ENCODE measurements around the gene LAMB1.

LAMB1 gene

DNA sequence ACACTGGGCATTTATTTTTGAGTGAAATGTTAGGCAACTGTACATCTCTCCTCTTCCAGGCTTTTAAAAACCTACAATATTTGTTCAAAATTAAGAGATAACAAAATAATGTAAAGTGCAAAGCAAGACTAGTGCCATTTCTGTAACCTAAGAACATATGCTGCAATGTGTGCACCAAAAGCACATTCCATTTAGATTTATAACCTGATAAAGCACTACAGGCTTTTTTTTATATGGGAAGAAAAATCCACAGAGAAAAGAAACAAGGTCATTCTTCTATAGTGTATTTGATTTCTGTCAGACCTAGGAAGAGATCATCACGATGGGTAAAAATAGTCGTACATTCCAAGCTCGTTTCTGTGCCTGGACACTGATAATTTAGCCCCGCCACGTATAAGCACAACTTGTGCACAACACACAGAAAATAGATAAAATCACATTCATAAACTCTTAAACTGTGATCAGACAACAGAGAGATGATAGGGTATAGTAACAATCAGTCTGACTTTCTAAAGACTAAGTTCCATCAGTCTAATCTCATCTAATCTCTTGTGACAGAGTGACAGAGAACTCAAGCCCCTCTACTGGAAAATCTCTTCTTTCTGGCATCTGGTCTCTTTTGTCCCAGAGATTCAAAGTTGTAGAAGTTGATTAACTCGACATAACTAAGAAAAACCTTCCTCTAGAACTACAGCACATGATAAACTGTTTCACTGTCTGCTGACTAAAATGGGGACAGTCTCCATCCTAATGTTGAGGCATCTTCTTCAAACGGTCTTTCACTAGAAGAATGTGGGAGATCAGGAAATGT is 6.7 kb downstream of the LAMB1 start:
- no peak for DNase-seq

DNA sequence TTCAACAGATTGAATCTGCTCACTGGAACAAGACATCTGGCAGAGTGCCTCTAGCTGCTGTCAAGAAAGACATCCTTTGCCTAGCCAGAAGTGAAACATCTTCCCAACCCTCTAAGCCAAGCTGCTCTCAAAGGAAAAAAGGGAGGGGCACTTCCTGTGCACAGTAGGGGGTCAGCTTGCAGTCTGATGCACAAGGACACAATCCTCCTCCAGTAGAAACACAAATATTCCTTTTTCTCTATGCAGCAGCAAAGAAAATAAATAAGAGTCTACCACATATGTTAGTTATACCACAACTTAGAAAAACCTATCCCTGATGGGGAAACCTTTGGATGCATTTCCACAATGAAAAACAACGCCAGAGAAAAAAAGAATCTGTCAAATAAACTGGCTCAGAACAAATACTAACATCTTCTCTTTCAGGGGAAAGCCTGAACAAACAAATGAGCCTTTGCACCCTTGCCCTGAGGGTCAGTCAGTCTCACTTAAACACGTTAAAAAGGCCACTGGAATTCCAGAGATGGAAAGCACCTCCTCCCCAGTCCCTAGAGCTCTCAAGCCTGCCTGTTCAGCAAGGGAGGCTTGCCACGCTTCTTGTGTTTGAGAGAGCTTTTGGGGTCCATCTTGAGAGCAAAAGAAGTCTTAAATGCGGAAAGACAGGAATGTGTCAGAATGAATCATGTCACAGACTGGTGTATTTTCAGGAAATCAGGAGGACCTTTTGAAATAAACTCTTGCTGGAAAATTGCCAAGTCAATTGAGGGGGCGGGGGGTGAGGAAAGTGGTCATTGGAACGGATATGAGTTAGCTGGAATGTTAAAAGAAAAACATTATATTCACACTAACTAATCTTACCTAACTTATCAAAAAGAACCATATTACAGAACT is 7.5 kb downstream of the LAMB1 start:
- DNase-seq, result no peak

DNA sequence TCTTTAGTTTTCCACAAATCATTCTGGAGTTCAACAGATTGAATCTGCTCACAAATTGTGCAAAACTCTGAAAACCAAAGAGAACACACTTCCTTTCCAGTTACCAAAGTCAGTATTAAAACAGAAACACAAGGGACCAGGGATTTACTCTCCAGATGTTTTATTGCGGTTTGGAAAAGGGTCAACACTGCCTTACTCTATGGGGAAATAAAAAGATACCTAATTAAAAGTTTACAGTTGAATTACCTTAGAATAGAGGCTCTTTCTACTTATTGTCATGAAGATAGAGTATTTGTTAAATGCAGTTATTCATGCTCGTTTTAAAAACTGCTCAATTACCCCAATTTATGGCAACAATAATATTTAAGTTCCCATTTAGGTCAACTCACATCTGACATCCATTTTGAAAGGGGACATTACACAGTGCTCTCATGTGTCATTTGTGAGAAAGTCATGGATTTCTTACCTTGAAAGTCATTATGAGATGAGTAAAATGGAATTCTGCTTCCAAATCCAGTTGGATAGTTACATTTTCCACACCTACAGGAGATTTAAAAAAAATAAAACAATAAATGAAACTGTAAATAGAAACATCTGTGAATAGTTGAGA is 8.4 kb downstream of the LAMB1 start:
- no peak for DNase-seq

DNA sequence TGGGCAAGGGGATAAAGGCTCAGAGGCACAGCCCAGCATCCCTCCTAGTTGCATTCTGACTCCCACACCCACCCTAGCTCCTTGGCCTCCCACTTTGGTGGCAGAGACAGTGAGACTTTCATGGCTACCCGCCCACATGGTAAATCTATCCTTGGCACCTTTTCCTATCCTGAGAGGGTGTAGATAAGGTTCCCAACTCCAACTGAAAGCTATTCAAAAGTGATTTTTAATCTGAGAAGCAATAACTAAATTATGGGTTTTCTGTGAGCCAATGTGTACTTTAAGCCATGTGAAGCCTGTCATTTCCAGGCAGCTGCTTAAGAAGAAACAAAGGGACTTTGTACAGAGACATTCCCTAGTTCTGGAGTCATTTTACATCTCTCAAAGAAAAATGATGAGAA is 9.1 kb downstream of the LAMB1 start:
- DNase-seq, result no peak

DNA sequence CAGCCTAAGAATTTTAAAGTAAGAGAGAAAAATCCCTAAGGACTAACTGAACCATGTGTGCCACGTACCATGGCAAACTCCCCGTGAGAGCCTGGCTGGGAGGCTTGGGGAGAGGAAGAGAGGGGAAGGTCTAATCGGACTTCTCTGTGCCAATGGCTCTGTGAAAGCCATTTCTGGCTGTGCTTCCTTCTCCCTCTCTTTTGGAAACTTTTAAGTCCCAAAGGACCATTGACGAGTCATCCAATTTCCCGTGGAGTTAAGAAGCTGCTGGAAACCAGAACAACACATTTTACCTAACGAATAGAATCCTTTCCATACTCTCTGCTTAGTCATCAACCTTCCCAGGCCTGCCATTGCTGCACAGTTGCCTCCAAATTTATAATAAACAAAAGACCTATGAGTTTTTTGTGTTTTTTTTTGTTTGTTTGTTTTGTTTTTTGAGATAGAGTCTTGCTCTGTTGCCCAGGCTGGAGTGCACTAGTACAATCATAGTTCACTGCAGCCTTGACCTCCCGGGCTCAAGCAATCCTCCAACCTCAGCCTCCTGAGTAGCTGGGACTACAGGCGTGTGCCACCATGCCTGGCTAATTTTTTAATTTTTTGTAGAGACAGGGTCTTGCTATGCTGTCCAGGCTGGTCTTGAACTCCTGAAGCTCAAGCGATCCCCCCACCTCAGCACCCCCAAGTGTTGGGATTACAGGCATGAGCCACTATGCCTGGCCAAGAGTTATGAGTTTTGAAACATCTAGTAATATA is 13.2 kb downstream of the LAMB1 start:
- DNase-seq, result no peak

DNA sequence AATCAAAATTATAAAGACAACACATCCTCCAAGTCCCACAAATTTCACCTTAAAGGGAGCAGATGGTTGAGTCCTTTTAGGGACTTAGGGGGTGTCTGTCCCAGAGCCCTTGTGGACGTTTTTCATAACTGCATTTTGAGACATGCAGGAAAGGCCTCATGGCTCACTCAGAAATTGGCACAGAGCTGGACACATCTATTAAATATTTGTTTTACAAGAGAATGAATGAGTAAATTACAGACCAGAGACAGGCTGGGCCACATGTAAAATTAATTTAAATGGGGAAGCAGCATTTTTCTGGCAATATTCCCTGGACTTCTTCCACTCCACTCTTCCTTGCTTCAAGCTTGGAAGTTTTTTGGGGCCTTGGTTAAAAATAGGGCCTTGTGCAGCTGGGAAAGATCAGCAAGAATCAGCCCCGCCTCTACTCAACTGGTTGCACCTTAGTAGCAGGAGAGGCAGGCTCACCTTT is 20.0 kb downstream of the LAMB1 start:
- DNase-seq, result no peak

DNA sequence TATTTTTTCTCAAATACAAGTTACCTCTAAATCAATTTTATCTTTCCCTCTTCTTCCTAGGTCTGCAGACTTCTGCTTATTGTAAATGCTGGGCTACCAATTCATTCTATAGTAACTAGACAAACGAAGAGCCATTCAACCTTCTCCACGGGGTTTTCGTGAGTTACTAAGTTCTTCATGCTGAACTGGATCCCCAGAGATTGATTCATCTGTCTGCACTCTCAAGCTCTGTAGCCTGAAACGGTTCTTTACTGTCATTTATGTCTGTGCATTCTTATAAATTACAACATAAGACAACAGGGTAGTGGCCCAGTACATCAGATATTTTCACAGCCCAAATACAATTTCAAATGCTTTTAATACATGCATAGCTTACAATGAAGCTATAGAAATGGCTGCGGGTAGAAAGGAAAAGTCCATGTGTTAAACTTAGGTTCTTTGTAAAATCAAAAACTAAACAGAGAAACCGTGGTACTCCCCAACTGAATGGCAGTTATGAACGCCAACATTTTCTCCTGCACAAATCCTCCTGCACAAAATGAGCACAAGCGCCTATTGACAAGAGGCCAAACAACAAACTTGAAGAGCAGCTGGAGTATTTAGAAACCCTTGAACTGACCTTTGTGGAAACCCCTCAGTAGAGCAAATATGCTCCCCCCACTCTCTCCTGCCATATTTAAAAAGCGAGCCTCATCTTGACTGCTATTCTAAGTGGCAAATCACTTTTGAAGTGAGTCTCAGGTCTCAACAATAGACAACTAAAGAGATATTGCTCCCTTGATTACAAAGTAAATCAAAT is 20.7 kb downstream of the LAMB1 start:
- no peak for DNase-seq

DNA sequence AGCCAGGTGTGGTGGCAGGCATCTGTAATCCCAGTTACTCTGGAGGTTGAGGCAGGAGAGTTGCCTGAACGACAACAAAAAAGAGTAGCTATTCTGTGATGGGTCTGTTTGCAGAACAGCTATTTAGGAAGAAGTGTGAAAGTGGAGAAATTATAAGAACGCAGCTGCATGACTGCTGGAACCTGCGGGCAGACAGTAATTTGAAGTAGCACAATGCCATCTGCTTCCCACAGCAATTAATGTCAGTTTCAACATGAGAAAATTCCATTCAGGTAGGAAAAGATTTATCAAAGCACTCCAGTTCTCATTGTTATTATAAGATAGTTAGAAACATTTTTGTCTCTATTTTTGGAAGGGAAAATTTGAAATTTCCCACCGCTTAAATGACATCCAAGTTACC is 21.5 kb downstream of the LAMB1 start:
- DNase-seq, result no peak

DNA sequence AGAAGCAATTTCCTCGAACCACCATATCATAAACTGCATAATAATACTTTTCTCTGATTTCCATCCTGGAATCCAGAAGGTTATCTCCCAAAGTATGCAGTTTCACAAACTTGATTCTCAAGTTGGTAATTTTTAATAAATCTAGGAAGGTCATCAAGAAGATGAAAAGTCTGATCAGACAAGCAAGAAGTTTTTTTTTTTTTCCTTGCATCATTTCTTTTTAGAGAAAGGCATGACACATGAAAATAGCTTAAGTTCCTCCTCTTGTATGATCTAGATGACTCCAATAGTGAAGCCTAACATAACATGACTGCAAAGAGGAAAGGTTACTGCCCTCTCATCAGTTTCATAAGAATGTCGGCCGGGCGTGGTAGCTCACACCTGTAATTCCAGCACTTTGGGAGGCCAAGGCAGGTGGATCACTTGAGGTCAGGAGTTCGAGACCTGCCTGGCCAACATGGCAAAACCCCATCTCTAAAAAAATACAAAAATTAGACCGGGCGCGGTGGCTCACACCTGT is 22.2 kb downstream of the LAMB1 start:
- DNase-seq, result no peak

DNA sequence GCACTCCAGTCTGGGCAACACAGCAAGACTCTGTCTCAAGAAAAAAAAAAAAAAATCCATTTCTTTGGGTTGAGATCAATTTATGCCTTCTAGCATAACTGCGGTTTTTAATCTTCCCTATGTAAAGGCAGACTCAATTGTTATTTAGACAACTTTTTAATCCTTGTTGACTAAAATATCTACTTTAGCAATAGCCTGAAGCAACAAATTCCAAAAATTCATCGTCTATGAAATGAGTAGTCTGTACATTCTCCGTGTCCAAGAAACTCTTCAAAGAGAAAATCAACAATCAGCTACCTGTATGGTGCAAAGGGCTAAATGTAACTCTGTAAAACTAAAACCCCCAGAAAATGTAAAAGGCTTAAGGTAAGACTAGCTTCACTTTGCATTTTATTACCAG is 22.8 kb downstream of the LAMB1 start:
- DNase-seq, result no peak

DNA sequence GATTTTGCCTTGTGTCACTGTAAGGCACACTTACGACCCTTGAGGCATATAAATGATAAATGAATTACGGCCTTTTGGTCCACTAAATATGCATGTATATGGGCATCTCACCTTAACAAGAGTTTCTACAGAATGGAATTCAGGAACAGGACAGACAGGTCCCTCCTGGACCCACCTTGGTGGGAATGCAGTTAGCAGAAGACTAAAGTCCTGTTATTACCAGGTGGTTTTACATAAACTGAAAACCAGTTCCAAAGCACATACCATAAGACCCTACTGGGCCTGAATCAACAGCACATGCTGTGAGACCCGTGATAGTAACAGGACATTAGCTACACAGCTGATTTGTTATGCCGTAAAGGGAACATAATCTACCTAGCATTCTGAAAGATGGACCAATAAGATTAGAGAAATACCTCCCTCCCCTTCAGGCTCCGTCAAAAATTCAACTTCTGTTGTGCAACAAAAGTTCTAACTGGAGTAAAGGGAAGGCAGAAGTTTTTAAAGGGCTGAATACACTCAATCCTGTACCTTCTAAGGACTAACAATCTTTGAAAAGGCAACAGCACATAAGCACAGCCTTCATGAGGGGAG is 24.0 kb downstream of the LAMB1 start:
- DNase-seq, result no peak

DNA sequence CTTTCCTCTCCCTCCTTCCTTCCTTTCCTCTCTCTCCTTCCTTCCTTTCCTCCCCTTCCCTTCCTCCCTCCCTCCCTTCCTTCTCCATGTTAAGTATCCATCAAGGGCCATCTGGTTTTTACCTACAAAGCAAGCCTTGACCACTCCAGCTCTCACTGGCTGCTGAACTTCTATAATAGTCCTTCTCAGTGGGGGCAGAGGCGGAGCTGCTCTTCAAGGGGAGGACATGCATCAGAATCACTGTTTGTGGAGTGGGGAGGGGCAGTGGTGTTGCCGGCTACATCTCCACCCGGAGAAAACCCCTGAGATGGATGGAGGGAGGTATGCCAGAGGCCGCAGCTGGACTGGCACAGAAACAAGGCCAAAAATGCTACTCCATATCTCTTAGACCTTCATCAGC is 25.9 kb downstream of the LAMB1 start:
- no peak for DNase-seq

DNA sequence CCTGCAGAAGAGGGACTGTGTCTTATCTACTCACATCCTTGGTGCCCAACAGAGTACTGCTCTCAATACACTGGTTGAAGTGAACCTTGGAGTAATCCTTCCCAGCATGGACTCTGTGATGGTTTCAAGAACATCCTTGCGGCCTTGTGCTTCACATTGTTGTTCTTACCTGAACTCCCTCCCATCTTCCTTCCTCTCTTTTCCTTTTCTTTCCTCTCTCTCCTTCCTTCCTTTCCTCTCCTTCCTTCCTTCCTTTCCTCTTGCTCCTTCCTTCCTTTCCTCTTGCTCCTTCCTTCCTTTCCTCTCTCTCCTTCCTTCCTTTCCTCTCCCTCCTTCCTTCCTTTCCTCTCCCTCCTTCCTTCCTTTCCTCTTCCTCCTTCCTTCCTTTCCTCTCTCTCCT is 26.3 kb downstream of the LAMB1 start:
- no peak for DNase-seq

DNA sequence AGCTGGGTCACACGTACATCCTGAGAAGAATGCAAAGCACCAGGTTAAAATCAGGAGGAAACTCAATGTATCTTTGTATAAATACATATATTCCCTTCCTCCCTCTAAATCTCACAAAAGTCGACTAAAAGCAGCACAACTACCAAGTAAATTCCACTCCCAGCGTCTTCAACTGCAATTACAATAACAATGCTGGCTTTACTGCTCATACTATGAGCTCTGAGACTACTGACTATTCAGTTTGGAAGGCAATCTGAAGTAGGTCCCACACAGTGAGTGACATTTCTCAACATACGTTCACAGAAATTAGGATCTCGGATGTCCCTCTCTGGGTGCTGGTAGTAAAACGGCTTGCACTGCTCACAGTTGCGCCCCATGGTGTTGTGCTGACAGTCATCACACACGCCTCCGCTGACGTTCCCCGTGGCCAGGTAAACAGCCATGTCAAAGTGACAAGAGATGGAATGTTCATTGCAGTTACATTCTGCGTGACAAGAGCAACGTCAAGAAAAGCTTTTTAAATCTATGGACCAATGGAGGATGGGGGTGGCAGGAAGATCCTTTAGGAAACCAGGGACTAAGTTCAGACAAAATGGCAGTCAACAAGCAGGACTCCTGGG is 27.5 kb downstream of the LAMB1 start:
- no peak for DNase-seq

DNA sequence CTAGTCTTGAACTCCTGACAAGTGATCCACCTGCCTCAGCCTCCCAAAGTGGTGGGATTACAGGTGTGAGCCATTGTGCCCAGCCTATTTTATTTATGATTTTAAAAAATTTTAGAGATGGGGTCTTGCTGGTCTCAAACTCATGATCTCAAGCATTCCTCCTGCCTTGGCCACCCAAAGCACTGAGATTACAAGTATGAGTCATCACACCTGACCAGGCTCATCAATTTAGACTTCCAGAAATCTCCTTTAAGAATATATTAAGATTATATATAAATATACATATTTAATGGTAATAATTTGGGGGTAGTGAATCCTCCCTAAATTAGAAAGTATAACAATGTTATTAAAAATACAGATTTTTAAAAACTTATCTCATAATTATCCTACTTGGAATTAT is 29.1 kb downstream of the LAMB1 start:
- DNase-seq, result no peak

DNA sequence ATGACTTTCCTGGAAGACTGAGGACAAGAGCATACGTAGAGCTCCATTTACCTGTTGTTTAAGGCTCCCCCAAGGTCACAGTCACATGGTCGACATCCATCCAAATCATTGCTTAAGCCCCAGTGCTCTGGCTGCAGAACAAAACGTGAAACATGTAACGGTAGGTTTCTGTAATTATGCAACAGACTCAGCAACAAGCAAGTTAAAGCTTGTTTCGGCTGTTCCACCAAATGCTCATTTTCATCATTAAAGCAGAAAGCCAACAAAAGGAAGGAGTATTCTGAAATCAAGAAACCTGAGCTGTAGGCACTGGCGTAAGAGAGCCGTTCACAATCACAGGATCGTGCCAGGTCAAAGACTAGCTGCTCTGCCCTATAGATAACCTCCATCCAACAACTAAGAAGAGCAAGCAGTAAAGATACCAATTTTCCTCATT is 30.0 kb downstream of the LAMB1 start:
- DNase-seq, result no peak

DNA sequence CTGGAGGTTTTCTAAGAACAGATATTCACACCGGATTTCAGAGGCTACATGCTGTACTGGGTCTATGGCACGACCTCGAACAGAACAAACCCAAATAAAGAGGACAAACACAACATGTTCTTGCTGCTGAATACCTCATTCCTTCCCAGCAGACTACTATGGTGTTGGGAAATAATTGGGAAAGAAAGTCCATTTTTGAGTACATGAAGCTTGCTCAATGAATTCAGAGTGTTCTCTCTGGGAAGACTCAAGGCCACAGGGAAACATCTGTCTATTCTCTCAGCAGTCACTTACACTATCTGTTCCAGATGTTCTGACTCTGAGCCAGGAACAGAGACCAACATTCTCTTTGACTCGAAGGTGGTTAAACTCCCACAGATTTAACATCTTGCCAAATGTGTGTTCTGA is 30.9 kb downstream of the LAMB1 start:
- no peak for DNase-seq

DNA sequence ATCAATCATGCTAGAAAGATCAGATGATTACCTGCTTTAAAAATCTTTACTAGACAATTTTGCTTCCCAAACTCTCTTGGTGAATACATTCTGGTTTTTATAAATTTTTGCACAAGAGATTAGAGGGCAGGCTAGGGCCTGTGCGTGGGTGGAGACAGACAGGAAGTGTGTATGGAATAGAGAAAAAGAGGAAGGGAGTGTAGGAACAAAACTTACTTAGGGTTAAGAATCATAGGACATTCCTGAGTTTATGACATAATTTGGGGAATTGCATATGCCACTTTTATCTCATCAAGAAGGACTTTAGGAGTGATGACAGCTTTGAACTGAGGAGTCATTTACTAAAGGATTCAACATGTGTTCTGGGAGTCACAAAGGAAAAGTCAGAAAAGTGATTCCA is 31.3 kb downstream of the LAMB1 start:
- no peak for DNase-seq

DNA sequence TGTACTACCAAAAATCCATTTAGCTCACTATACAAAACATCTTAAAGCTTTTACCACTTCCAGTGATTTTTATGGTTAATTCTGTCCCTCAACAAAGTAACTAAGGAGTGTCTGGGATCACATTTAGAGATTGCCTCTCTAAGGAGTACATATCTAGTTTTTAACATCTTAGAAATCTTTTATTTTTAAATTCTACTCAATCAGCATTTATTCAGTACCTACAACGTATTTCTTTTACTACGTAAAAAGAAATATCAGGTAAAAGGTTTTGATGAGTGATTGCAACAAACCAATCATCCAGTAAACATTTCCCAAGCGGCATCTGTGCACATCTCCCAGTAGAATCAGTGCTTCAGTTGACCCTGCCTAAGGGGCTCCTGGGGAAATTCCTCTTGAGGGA is 31.9 kb downstream of the LAMB1 start:
- no peak for DNase-seq

DNA sequence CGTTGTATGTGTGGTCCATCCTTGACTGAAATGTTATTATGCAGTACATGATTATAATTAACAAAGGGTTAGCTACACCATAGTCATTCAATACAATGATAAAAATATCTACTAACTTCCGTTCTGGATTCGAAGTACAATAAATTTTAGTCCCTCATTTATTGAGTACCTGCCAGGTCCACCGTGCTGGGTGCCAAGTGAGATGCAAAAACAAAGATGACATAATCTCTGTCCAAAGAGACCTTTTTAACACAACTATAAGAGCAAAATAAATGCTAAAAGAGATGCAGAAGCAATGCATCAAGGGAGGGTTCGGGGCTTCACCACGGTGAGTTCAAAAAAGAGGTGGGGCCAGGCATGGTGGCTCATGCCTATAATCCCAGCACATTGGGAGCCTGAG is 33.1 kb downstream of the LAMB1 start:
- DNase-seq, result no peak

DNA sequence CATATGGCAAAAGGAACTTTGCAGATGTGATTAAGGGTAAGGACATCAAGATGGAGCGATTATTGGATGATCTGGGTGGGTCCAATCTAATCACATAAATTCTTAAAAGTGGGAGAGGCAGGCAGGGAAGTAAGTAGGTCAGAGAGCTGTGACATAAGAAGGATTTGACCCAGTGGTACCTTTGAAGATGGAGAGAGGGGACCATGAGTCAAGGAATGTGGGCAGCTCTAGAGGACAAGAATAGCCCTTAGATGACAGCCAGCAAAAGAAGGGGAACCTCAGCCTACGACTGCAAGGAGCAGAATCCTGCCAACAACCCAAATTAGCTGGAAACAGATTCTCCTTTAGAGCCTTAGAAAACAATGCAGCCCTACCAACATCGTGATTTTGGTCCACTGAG is 34.5 kb downstream of the LAMB1 start:
- DNase-seq, result no peak

Measured in CD4-positive, alpha-beta T cell treated with Interleukin-4 for 4 hours (primary cell).